Measurements from ENCODE around the gene ATXN1.

Gene ATXN1

GRCh38 chr6:16782278-16782677 is 21.0 kb upstream of the ATXN1 start:
- no peak for DNase-seq

GRCh38 chr6:16781348-16782169 is 20.3 kb upstream of the ATXN1 start:
- DNase-seq, result no peak

- DNase-seq, result no peak
Observed at GRCh38 chr6:16778521-16778920, 17.3 kb upstream of the ATXN1 start.

- DNase-seq, result no peak
Observed at GRCh38 chr6:16777794-16778193, 16.5 kb upstream of the ATXN1 start.

GRCh38 chr6:16776394-16777017 is 15.2 kb upstream of the ATXN1 start:
- DNase-seq, result no peak

GRCh38 chr6:16774437-16774836 is 13.2 kb upstream of the ATXN1 start:
- no peak for DNase-seq

- DNase-seq, result no peak
Observed at GRCh38 chr6:16773362-16773761, 12.1 kb upstream of the ATXN1 start.

GRCh38 chr6:16770701-16771569 is 9.7 kb upstream of the ATXN1 start:
- DNase-seq, result no peak

GRCh38 chr6:16769986-16770376 is 8.7 kb upstream of the ATXN1 start:
- no peak for DNase-seq

GRCh38 chr6:16769131-16769985 is 8.1 kb upstream of the ATXN1 start:
- no peak for DNase-seq

- DNase-seq, result no peak
Observed at GRCh38 chr6:16768477-16768830, 7.2 kb upstream of the ATXN1 start.

GRCh38 chr6:16767765-16768476 is 6.7 kb upstream of the ATXN1 start:
- DNase-seq, result no peak

GRCh38 chr6:16766836-16767745 is 5.8 kb upstream of the ATXN1 start:
- DNase-seq, result no peak

- DNase-seq, result no peak
Observed at GRCh38 chr6:16766043-16766536, 4.8 kb upstream of the ATXN1 start.

GRCh38 chr6:16765235-16765634 is 4.0 kb upstream of the ATXN1 start:
- DNase-seq, result no peak

GRCh38 chr6:16764188-16764950 is 3.1 kb upstream of the ATXN1 start:
- DNase-seq, result no peak

- DNase-seq, result no peak
Observed at GRCh38 chr6:16762550-16763477, 1.6 kb upstream of the ATXN1 start.

GRCh38 chr6:16762268-16762549 is 949 bp upstream of the ATXN1 start:
- no peak for DNase-seq

Data from NCI-H2107 (cell line).